HG02973 (cell line): ENCODE data around the gene FRS3.

ENCODE experiments used
- ATAC-seq: cut with Tn5 transposase; IDR thresholded peaks from one replicate; pipeline ENCODE4 v1.9.1; 2021; ENCODE audit warnings: moderate library complexity; ENCODE audit not compliant: unreplicated experiment

Gene FRS3

DNA sequence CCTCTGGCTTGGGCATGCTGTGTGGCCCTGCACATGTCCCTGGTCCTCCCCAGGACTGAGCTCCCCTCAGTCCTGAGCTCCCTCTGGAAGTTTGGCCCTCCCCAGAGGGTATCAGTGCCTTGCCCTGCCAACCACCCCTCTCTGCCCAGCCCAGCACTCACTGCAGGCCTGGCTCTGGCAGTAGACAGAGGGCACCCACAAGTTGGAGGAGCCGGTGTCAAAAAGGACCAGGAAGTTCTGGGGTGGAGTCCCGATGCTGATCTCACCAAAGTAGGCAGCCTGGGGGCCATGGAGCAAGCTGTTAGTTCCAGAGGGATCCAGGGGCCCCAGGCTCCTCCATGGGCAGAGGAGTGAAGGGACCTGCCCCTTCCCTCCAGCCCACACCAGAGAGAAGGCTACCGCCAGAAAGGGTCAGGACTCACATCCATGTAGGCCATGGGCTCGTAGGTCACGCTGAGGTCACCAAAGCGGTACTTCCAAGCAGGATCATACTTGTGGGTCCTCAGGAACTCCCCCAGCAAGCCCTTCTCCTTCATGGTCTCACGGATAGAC is 35.4 kb downstream of the FRS3 start:
- no peak for ATAC-seq

DNA sequence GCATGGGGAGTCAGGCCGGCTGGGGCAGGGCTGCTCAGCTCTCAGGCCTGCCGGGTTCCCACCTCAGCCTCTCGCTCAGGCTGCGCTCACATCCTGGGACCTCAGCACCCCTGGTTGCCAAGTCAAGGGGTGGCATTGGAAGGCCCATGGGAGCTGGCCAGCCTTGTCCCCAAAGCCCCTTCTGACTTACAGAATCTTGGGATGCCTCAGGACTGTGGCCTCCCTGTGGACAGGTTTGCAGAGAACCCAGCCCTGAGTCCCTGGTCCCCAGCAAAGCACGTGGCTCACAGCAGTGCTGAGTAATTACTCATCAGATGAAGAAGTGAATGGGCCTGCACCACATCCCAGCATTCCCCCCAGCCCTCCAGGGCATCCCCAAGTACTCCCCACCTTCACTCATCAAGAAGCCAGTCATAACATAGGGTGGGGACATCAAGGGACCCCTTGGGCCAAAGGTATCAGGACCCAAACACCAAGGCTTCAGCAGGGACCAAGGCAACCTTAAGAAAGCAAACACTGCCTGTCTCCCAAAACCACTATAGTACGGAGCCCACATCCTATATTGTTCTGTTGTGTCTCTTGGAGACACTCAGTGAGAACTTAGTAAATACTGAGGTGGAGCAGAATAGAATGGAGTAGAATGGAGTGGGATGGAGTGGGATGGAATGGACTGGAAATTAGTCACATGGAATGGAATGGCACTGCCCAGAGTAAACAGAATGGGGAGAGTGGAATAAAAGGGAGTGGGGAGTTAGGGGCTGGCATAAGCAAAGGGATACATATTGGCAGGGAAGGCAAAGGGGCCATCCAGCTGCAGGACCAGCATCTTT is 36.1 kb downstream of the FRS3 start:
- no peak for ATAC-seq

DNA sequence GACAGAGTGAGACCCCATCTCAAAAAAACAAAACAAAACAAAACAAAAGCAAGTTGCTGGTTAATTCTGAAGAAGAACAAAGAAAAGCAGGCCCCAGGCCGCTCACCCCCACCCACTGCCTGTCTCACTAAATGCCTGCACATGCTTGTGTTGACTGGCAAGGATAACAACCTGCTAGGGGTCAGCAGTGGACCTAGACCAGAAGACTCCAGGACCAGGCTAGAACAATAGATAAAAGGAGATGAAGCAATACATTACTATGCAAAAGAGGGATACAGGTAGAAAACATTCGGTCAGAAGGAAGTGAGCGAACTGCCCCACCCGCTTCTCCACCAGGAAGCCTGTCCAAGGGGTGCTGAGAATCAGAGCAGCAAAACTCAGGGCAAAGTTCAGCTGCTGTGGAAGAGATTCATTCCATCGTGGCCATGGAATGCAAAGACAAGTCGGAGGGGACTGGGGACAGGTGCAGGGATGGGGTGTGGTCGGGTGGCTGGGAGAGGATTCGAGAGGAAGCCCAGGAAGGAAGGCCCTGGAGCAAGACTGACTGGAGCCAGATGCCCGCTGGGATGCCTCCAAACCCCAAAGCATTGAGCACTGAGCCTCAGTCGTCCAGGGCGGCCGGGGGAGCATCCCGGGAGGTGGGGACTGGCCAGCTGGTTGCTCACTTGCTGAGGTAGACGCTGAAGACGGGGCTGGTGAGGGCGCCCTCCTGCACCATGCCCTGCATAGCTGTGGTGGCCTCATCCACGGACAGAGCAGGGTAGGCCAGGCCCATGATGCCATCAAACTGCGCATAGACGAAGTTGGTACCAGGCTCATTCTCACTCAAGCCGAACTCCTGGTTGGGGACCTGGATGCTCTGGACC is 37.8 kb downstream of the FRS3 start:
- ATAC-seq = no peak

DNA sequence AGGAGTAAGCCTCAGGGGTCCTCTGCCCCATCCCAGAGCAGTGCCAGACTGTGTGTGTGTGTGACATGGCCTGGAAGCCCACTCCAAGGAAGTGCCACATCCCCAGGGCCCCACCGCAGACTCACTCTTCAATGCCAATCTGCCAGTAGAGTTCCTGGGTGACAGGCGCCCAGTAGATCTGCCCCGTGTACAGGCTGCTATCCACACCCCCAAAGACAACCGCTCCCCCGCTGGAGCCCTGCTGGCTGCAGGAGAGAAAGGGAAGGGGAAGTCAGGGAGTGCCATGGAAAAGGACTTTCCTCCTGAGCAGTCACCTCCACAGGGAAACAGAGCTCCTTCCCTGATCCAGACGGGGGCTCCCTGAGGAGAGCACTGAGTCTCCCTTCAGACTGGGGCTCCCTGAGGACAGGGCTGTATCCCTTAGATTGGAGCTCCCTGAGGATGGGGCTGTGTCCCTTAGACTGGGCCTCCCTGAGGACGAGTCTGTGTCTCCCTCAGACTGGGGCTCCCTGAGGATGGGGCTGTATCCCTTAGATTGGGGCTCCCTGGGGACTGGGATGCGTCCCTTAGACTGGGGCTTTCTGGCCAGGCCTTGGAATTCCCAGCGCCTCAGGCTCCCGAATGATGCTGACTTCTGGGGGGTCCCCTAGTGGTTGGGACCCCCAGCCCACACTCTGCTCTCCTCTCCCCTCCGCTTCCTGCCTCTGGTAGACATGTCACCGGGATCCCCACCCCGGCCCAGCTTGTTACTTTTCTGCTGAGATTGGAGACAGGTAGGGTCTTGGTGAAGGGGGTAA is 39.1 kb downstream of the FRS3 start:
- no peak for ATAC-seq

DNA sequence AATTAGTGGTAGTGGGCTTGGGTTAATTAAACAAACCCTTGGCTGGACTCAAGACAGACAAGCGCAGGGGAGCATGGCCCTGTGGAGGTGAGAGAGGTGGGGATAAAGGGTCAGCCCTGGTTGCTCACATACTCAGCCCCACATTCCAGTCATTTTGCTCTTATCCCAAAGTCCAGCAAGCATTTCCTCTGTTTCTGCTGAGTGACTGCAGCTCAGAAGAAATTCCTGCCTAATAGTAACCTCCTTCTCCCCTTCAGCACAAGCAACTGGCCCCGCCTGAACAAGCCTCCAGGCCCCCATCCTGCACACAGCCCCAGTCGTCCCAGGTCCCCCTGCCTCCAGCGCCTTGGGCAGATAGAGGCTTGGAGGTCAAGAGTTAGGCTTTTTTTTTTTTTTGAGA is 40.7 kb downstream of the FRS3 start:
- ATAC-seq = no peak

DNA sequence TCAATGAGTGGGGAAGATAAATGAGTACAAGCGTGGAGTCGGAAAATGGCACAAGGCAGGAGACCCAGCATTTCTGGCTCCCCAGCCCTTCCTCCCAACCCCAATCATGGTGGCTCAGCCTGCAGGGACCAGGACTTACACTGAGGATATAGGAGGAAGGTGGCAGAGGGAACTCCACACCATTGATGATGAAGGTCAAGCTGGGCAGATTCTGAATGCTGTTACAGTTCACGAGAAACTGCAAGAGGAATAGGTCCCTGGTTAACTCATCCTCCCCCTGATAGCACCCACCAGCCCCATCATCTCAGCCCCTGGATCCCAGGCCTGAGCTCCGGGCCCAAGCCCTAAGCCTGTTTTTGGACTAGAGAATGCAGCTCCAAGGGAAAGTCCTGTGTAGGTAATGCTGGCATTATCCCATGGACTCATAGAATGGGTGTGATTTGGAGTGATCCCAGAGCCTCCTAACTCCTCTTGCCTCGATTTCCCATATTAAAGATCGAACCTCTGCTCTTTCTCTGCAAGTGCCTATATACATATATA is 42.0 kb downstream of the FRS3 start:
- ATAC-seq = no peak

DNA sequence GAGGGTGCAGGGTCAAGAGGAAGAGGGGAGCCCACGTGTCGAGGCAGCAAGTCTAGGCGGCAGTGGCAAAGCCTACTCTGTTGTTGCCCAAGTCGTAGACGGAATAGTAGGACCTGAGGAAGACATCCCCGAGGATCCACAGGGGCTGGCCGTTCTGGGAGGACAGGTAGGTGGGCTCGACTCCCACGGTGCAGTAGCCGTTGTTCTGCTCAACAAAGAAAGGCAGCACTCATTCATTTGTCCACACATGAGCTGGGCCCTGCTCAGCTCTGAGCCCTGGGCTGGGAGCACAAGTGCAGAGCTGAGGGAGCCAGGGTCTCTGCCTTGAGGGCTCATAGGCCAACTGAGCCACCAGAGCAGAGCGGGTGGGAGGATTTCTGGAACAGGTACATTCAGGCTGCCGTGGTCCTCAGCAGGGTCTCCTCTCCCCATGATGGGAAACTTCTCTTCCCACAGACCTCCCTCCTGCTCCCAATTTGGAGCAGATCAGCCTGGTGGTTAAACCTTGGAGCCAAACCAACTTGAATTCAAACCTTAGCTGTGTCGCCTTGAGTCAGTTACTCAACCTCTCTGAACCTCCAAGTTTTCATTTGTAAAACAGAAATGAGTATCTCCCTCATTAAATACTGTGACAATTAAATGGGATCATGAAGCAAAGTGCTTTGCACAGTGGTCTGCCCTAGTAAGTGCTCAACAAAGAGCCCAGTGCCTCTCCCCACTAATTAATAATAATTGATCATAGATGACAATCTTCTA is 42.7 kb downstream of the FRS3 start:
- no peak for ATAC-seq

DNA sequence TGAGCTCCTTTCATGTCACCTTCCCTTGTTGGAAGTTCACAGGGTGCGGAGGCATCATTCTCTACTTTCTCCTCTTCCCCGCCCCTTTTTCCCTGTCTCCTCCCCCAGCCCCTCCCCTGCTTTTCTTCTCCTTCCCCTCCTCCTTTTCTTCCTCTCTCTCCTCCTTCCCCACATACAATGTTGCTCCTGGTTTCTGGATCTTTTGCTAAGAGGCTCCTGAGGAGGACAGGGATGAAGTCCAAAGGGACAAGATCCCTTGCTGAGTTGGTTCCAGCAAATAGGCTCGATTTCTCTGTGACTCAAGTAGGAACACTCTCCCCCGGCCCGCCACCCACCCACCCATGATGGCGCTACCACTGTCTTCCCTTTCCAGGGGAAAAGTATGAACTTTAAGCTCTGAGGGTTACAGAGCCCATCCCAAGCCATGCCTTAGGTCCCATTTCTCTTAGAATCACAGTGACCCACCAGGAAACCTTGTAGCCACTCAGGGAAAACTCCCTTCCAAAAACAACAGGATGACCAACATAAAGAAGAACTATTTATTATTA is 43.4 kb downstream of the FRS3 start:
- ATAC-seq = no peak

DNA sequence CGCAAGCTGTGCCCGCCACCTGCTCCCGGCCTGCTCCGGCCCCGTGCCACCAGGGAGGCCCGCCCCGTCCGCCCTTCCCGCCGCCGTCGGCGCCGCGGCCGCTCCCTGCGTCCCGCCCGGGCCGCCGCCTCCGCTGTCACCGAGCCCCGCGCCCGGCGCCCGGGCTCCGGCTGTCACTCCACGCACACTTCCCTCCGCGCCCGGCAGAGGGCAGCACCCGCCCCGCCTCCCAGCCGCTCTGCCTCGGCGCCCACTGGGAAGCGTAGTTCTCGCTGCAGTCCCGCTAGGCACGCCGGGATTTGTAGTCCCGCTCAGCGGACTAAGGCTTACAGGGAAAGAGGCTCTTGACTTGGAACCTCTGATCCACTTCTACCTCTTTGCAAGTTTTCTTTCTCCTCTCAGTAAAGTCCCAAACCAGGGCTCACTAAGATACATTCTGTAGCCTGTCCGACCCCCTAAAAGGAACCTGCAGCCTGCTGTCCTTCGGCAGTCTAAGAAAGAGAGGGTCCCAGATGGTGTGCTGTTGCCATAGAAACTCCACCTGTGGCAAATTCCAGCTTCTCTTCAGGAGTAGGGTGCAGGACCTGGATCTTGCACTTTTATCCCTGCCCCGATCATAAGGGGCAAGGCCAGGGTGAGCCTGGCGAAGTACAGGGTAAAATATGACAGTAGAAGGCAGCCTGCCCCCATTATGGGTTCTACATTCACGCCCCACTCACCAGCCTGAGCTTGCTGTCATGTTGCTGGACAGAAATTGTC is 44.1 kb downstream of the FRS3 start, which contains the start of gene TFEB:
TSS of gene TFEB (minus strand) at position 182 of the 759 bp plus-strand sequence. CDS start 44,395 bp downstream, outside the sequence.
- ATAC-seq = peak; percentile 42

DNA sequence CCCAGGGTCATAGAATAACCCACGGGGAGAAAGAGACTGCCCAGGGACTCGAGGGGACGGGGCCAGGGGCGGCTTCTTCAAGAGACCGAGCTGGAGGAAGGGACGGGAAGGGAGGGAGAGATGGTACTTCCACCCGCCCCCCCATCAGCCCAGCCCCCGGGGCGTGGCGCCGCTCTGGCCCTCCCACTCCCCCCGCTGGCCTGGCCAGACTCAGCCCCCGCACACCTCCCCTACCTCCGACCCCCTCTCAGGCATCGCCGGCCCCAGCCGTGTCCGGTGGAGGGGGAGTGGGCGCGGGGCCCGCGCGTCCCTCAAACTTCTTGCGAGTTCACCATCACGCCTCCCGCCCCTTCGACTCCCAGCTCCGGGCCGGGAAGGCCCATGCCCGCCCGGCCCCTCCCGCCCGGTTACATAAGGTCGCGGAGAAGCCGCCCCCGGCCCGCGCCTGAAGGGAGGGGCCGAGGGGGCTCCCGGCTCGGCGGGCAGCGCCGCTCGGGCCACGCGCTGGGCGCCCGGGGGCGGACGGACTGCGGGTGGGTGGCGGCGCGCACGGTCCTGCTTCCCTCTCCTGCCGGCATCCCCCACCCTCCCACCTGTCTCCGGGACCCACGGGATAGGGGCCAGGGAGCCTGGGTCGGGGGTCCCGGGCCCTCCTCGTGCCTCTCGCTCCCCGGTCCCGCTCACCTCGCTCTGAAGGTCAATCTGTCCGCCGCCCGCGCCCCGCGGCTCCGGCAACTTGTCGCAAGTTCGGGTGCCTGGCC is 44.9 kb downstream of the FRS3 start:
- ATAC-seq = peak; percentile 17

DNA sequence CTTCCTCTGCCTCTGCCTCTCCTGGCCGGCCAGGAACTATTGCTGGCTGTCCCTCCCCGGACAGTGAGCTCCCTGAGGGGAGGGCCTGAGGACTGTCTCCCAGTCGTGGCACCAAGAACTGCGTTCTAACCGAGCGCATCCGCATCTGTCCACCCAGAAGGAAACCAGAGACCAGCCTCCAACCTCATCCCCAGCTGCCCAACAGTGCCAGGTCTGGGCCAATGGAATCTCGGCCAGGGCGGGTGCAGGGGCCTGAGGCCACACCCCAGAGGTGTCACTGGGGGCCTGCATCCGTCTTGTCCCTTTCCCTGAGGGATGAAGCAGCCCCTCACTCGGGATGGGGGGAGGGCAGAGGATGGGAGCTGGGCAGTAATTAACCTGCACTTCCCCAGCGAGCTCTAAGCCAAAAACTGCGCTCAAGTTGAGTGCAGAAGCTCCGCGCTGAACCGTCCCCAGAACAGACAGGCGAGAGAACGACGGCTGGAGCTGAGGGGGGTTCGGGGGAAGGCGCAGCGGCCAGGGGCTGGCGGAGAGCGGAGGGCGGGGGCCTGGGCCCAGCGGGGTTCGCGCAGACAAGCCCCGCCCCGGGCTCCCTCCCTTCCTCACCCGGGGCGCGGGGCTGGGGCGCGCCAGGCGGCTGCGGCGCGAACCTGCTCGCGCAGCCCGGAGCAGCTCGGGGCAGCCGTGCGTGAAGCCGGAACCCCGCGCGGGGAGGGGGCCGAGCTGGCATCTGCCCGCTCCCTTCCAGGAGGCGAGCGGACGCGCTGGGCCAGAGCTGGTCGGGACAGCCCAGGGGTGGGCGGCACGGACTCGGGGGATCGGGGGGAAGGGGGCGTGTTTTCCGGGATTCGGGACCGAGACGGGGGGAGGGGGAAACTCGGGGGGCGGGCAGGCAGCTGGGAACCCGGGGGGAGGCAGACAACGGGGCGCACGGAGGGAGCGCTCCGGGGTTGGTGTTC is 45.7 kb downstream of the FRS3 start:
- ATAC-seq = peak; percentile 34

DNA sequence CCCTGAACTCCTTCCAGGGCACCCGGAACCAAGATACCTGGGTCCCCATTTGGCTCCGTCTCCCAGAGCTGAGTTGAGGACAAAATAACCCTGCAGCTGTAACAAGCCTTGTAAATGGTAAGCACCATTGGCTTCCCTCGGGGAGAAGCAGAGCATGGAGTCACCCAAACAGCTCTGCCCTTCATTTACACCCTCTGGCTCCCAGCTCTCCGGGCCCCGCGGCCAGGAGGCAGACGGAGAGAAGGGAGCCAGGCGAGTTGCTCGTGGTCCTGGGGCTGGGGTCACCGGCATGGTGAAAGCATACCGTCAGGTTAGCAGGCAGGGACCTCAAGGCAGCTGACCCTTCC is 46.4 kb downstream of the FRS3 start:
- ATAC-seq = no peak

DNA sequence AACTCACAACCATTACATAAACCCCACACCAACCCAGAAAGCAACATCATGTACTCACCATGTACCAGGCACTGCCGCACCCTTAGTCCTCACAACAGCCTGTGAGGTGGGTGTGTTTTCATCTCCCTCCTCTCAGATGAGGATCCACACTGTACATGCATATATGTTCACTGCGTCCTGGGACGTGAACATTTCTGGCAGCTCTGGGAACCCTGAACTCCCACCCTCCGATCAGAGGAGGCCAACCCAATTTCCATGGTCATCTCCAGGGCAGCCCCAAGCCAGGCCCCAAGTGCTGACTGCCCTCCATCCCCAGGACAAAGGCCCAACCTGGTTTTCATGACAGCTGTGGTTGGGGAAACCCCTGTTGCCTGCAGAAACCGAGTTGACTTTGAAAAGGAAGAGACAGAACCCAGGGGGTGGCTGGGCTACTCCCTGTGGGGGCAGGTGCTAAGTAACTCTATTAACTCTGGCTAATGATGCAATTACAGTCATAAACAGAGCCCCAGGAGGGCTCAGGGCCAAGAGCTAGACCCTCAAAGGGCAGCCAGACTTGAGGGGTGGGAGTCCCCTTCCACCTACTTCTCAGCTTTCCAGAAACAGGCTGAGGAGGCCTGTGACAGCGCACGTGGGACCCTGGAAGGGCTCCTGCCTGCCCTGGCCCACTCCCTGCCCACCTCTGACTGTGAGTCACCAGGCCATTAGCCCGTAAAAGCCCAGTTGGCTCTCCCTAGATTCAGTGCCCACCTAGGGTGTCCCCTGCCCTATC is 46.9 kb downstream of the FRS3 start:
- ATAC-seq = no peak

DNA sequence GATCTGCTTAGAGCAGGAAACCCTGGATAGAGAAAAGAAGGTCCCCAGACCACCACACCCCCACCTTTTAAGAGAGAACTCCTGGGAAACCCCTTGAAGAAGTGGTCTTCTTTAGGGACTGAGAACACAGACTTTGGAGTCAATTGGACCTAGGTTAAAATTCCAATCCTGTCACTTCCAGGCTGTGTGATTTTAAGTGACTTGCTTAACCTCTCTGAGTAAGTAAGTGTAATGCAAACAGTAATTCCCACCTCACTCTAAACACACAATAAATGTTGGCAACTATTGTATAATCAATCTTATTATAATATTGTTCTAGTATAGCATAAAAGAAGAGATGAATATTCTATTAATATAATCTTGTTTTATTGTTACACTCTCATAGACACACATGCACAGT is 47.6 kb downstream of the FRS3 start:
- ATAC-seq = no peak

DNA sequence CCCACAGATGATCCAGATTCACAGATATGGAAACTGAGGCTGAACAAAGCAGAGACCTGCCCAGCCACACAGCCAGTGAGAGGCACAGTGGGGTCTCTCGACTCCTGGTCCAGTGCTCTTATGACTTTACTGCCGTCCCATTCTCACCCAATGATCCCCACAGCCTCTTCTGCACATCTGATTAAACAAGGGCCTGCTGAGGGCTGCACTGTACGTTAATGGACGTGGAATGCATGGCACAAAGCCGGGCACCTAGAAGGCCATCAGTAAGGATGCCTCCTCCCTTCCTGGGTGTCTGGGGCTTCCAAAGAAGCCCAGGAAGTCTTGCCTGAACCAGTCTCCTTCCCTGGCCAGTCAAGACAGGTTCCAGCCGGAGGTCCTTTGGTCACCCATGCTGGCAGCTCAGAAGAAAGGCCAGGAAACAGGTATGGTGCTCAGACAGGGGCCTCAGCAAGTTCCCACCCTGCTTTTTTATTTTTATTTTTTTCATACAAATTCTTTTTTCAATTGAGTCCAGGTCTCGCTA is 48.1 kb downstream of the FRS3 start:
- no peak for ATAC-seq
